ENCODE data around the gene ADCY7.
"Not testable (repeated sequence)": the region's sequence is repeated elsewhere in the genome, so short reads cannot be mapped to it uniquely, and the experiment has no call there.

ADCY7 gene

GRCh38 chr16:50340578-50340977 is 74.2 kb downstream of the ADCY7 start:
- DNase-seq (ENCODE audit: low read depth), result no peak
- no peak for TF ChIP-seq CTCF (IDR thresholded peaks at IDR 0.05; ENCODE audit: low read length, missing control alignments)

GRCh38 chr16:50343566-50343965 is 77.2 kb downstream of the ADCY7 start:
- not testable (repeated sequence) for H3K4me3 ChIP-seq (replicated peaks; ENCODE audit: low read depth, low read length); DNase-seq (ENCODE audit: low read depth)

More at GRCh38 chr16:50340578-50340977, 74.2 kb downstream of the ADCY7 start:
- no peak overlapping the region for H3K4me3 ChIP-seq (replicated peaks; ENCODE audit: low read depth, low read length)

GRCh38 chr16:50345210-50345609 is 78.9 kb downstream of the ADCY7 start:
- H3K4me3 ChIP-seq (replicated peaks; ENCODE audit: low read depth, low read length), result not testable (repeated sequence)

GRCh38 chr16:50351116-50351515 is 84.8 kb downstream of the ADCY7 start:
- DNase-seq (ENCODE audit: low read depth), result no peak
- TF ChIP-seq CTCF (IDR thresholded peaks at IDR 0.05; ENCODE audit: low read length, missing control alignments), result no peak

More at GRCh38 chr16:50345210-50345609, 78.9 kb downstream of the ADCY7 start:
- not testable (repeated sequence) for DNase-seq (ENCODE audit: low read depth)

GRCh38 chr16:50351952-50352351 is 85.6 kb downstream of the ADCY7 start:
- DNase-seq (ENCODE audit: low read depth), result no peak
- TF ChIP-seq CTCF (IDR thresholded peaks at IDR 0.05; ENCODE audit: low read length, missing control alignments), result no peak
- H3K4me3 ChIP-seq (replicated peaks; ENCODE audit: low read depth, low read length), result no peak overlapping the region

More at GRCh38 chr16:50351116-50351515, 84.8 kb downstream of the ADCY7 start:
- H3K4me3 ChIP-seq (replicated peaks; ENCODE audit: low read depth, low read length), result no peak overlapping the region

GRCh38 chr16:50354082-50354481 is 87.7 kb downstream of the ADCY7 start:
- DNase-seq (ENCODE audit: low read depth), result no peak
- no peak overlapping the region for H3K4me3 ChIP-seq (replicated peaks; ENCODE audit: low read depth, low read length)
- TF ChIP-seq CTCF (IDR thresholded peaks at IDR 0.05; ENCODE audit: low read length, missing control alignments), result no peak

- DNase-seq (ENCODE audit: low read depth), result peak; percentile 44
- TF ChIP-seq CTCF (IDR thresholded peaks at IDR 0.05; ENCODE audit: low read length, missing control alignments), result peak; percentile 56
These were observed 88.5 kb downstream of the ADCY7 start for GRCh38 chr16:50354629-50355456.

GRCh38 chr16:50359626-50360025 is 93.3 kb downstream of the ADCY7 start:
- no peak for TF ChIP-seq CTCF (IDR thresholded peaks at IDR 0.05; ENCODE audit: low read length, missing control alignments)
- H3K4me3 ChIP-seq (replicated peaks; ENCODE audit: low read depth, low read length), result no peak overlapping the region
- DNase-seq (ENCODE audit: low read depth), result no peak

More at GRCh38 chr16:50354629-50355456, 88.5 kb downstream of the ADCY7 start:
- H3K4me3 ChIP-seq (replicated peaks; ENCODE audit: low read depth, low read length), result no peak overlapping the region
